ENCODE results near the gene CSNK2B.

Gene CSNK2B

DNA sequence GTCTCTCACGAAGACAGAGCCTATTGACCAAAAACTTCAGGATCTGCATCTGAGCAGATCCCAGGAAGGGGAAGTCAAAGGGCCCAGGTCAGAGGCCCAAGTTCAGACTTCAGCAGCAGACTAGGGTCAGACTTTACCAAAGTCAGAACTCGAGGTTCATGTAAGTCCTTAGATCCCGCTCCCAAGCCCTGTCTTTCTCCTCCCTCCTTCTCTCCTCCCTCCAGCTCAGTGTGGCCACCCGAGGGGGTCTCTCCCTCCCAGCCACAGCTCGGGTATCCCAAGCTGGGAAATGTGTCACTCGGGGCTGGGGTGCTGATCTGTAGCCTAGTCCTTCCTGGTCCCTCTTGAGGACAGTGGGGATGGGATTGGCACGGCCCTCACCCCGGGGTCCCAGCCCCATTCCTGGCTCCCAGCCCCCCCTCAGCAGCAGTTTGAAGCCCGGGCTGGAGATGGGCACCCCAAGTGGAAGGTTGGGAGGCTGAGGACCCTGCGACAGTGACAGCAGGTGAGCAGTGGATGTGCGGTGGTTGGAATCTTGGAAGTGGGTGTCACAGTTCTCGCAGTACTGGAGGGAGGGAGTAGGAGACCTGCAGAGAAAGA is 3.7 kb upstream of the CSNK2B start:
- DNase-seq: no peak

DNA sequence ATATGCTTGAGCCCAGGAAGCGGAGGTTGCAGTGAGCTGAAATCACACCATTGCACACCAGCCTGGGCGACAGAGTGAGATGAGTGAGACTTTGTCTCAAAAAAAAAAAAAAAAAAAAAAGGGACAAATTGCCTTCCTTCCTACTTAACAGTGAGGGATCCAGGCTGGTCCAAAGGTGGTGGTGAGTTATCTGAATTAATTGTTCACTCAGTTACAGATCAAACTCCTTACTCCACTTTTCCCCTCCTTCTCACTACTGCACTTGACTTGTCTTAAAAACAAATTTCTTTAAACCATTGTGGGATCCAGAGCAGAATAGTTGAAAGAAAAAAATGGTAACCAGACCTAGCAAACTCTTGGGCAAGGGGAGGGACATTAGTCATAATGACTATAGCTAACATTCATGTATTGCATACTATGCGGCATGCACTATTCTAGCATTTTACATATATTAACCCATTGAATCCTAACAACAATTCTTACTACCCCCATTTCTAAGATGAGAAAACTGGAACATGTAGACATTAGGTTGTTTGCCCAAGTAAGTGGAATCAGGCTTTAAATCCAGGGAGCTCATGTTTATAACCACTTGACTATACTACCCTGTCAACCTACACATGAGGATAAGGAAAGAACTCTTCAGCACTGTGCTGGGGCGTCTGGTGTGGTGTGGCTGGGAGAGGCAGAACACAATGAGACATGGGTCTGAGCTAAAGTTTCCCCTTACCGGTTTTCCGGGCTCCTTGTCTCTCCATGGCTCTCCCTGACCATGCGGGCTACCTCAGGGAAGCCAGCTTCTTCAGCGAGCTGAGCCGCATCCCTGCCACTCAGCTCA is 2.5 kb upstream of the CSNK2B start:
- no peak for DNase-seq

DNA sequence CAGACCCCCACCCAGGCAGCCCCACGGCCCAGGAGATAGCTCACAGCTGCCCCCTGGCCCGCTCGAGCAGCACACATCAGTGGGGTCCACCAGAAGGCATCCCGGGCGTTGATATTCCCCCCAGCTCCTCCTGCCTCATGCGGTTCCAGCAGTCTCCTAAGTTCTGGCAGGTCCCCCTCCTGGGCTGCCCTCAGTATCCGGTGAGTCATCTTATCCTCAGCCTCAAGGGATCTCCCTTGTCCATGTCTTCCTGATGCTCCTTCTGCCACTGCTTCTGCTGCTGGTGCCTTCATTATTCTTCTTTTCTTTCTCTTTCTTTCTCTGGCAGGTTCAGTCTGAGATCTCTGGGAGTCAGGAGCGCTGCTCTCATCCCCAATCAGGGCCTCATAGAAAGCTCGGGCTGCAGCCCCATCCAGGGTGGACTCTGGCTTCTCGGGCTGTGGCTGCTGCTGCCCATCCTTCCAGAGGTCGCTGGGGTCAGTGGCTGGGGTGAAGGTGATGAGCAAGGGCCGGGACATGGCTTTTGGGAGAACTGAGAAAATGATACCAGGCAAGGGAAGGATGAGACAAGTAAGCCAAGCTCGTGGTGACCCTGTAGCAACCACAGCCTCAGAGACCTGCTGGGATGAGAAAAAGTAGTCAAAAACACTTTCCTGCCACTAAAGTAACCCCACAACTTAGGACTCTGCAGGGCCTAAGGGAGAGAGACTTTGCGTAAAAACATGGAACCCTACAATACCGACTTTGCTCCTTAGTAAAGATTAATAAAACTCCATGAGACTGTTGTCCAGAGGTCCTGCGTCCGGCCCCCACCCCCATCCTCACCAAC is 1.7 kb upstream of the CSNK2B start:
- DNase-seq: no peak

DNA sequence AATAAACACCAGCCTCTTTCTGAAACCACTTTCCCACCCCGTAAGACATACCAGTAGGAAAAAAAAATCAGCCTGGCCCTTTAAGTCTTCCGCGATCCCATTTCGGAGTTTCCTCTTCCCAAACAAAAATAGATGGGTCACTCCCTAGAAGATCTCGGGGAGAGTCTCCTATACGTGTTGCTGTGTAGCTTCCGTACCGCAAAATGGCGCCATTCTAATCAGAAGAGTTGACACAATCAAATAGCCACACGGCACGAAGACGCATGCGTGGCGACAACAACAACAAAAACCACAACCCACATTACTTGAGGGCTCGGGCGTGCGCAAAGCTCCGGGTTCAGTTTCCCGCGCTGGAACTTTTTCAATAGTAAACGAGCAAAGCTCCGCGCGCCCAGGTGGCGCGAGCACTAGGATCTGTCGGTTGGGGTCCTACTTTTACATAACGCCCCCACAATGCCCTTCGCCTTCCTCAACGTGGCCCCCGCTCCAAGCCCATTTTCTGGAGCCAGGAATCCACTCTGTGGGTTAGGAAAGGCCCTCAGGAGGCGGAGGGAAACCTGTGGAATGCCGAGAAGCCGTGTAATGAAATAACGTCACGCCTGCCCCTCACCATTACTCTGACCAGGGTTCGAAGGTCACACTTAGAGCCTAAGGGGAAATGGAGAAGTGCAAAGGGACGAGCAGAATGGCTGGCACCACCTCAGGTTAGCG is 935 bp upstream of the CSNK2B start, which contains the start of gene GPANK1:
Gene GPANK1, minus strand, starts transcription at position 208 of the 711 bp plus-strand sequence. CDS start 519 bp downstream, outside the sequence.
- DNase-seq: peak; percentile 90

DNA sequence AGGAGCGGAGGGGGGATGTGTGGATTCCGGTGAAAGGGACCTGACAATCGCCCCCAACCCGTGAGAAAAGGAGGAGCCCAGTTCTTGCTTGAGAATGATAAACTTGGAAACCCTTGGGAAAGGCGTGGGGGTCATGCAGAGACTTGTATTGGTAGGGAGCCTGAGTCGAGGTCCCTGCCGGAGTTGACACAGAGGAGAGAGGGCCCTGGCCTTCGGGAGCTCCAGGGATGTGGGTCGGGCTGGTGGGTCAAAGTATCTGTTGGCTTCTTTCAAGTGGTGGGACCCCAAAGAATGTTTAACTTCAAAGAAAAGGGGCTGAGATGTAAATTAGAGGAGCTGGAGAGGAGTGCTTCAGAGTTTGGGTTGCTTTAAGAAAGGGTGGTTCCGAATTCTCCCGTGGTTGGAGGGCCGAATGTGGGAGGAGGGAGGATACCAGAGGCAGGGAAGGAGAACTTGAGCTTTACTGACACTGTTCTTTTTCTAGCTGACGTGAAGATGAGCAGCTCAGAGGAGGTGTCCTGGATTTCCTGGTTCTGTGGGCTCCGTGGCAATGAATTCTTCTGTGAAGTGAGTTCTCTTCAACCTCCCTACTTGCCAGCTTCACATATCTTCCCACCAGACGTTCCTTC is 571 bp downstream of the CSNK2B start:
- no peak for DNase-seq

DNA sequence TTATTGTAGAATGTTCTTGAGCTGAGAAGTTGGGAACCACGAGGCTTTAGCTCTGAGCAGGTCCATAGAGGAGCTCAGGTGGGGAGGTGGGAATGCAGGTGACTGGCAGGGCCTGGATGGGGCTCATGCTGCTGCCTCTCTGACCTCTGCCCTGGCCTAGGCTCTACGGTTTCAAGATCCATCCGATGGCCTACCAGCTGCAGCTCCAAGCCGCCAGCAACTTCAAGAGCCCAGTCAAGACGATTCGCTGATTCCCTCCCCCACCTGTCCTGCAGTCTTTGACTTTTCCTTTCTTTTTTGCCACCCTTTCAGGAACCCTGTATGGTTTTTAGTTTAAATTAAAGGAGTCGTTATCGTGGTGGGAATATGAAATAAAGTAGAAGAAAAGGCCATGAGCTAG is 3.8 kb downstream of the CSNK2B start, which contains the start of gene LY6G5B:
Gene LY6G5B, plus strand, starts transcription at position 301 of the 400 bp plus-strand sequence. CDS start 975 bp downstream, outside the sequence.
- DNase-seq: no peak

DNA sequence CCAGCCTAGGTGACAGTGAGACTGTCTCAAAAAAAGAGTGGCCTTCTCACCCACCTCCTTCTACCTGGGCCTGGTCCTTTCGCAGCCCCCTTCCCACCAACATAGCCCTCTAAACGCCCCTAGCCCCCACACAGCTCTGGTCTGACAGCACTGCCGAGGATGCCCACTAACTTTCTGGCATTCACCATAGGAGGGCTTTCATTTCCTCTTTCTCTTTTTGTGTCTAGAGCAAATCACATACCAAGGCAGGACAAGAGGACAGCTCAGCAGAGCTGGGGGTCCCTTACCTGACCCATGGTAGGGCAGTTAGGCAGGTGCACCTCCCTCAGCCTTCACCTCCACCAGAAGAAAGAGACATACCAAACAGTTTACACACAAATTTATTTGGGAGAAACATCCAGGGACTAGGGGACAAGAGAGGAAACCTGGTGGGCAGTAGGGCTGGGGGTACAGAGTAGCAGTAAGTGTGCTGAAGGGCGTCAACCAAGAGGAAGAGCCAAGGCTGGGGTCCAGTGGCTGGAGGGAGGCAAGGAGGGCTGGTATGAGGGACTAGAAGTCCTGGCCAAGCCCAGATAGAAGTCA is 10.5 kb downstream of the CSNK2B start:
- no peak for DNase-seq

DNA sequence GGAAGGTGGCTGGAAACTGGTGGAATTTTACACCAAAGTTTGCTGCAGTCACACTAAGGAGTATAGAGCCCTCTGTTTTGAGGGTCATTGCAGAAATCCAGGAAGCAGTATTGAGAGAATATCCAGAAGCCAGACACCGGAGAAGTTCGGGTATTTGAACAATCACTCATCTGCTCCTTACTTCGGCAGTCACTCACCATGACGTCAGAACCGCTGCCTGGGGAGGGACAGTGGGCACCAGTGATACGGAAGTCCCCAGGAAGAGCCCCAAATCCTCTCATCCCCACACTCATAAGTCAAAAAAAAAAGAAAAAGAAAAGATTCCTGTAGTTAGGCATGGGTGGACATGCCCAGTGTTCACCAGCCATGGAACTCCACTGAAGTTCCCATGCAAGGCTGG is 11.0 kb downstream of the CSNK2B start:
- DNase-seq: no peak

DNA sequence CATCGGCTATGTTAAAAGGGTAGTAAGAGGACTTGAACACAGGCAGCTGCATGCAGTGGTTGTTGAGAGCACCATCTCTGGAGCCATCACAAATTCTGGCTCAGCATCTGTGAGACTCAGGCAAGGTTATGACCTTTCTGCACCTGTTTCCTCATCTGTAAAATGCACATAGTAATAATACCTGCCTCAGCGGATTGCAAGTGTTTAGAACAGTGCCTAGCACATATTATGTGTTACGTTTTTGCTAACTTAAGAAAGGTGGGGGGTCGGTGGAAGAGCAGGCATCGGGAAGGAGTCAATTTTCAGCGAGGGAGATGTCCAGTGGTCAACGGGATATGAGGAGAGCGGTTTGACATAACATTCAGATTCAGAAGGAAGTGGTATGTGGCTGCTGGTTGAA is 12.1 kb downstream of the CSNK2B start:
- DNase-seq: no peak

DNA sequence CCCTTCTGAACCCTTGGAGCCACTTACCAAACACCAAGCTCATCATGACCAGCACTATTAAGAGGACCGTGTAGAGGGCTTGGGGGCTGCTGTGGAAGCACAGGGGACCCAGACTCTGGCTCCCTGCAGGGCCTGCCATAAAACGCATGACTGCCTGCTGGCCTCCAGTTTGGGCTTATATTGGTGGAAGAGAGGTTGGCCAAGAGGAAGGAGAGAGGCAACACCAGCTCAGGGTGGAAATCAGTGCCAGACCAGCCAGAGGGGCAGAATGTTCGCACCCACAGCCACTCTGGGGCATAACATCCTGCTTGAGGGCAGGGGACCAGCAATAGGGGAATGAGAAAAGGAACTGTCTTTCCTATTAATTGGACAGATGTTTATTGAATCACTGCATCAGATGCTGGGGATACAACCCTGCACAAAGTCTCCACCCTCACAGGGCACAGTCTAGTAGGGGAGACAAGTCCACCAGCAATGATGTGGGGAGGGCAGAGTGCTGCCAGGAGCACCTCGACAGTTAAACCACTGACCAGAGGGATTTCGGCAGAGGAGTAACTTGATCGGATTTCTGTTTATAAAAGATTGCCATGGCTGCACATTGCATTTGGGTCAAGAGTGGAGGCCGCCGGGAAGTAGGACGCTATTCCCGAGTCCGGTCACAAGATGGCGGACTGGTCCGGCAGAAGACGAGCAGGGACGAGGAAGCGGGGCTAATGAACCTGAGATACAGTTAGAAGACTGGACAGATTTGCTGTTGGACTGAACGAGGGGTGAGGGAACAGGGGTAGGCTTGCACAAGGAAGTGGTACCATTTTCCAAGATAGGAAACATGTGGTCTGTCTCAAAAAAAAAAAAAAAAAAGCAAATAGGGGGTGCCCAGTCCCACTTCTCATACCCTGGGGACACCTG is 14.6 kb downstream of the CSNK2B start, which contains the start of gene LY6G5C:
Gene LY6G5C, minus strand, starts transcription at position 842 of the 909 bp plus-strand sequence. Its CDS starts 694 bp downstream, at position 148.
- DNase-seq: peak; percentile 68

DNA sequence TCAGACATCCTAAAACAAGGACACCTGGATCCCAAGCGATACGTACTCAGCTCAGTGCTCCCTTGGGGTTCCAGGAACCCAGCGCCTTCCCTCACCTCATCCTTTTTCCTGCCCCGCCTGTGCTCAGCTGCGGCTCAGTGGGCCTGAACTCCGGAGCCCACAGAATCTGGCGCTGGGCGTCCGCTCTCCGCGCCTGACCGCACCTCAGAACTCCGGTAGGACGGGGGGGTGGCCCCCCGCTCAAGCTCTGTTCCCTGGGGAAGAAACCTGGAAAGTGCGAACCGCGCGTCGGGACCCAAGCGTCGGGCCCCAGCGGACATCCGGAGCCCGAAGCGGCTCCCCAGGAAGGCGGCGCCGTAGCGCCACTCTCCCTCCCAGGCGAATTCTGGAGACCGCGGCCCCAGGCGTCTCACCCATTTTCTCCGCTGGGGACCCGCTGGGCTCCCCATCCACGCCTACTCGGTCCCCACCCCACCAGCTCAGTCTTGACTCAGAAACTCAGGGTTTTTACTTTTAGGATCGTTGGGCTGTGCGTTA is 15.3 kb downstream of the CSNK2B start:
- DNase-seq: no peak

DNA sequence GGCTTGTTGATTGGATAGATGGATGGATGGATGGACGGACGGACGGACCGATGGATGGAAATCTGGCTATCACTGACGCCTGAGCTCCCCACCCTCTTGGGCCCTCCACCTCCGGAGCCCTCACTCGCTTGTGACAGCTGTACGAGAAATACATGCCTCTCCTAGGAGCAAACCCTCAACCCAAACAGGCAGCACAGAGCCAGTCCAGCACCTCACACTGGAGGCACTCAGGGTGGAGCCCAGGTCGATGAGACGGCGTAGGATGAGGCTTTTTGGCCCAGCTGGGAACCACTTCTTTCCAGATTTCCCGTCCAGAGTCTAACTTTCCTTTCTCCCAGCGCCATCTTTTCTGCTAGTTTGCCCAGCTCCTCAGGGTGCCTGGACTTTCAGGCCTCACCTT is 17.7 kb downstream of the CSNK2B start:
- no peak for DNase-seq

DNA sequence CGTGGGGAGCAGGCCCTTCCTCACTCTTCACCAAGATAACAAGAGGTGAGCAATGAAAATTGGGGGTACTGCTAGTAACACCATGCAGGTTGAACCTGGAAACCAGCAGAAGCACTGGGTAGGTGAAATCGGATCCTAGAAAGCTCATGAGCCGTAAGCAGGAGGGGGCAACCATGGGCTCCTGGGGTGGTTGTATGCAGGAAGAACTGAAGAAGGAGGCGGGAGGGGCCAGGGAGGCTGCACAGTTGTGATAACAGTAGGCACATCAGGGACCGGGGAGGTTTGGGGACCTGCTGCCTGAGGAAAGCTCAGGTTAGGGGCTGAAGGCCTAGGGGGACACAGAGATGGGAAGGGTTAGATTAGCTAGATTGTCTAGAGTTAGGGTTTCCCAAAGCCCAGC is 20.6 kb downstream of the CSNK2B start:
- no peak for DNase-seq

DNA sequence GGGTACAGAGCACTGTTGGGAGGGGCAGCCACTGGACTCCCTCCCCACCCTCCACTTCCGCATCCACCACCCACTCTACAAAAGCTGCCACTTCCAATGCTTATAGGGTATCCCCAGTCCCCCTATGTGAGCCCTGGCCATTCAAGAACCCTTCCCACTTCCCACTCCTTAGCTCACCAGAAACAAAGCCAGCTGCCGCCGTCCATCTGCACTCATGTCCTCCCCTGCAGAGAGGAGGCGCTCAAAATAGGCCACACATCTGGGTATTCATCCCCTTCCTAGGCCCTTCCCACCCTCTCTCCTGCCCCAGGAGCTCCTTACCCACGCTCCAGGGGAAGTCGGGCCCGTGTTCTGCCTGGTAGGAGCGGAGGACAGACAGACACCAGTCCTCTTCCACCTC is 21.4 kb downstream of the CSNK2B start:
- DNase-seq: no peak

DNA sequence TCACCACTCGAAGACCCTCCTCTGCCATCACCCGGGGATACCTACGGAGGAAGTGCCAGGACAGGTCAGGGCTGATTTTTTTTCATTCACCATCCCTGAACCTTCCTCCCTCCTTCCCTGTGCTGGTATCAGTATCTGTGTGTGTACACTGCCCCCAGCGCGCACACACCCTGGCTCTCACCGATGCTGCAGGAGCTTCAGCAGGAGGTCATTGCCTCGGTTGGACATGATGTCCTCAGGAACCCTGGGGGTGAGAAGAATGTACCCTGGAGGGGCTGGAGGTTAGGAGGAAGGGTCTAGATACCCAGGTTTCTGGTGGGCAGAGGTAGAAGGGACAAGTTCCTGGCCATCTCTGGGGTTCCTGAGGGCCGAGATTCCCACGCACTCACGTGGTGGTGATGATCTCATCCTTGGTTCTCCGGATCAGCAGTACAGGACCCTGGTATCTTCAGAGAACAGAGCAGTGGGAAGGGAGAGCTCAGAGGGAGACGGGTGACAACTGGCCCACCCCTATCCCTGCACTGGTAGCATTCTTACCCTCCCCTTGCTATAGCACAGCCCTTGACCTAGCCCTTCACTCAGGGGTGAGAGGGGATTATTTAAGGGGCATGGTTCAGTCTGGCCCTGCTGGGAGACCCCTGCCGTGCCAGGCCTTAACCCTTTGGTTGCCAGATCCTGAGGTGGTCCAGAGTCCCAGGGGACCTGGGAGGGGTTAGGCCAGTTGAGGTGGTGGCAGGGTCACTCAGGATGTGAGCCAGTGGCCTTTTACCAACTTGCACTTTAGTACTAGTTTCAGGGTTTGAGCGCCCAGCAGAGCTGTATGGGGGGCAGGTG is 22.2 kb downstream of the CSNK2B start:
- no peak for DNase-seq

DNA sequence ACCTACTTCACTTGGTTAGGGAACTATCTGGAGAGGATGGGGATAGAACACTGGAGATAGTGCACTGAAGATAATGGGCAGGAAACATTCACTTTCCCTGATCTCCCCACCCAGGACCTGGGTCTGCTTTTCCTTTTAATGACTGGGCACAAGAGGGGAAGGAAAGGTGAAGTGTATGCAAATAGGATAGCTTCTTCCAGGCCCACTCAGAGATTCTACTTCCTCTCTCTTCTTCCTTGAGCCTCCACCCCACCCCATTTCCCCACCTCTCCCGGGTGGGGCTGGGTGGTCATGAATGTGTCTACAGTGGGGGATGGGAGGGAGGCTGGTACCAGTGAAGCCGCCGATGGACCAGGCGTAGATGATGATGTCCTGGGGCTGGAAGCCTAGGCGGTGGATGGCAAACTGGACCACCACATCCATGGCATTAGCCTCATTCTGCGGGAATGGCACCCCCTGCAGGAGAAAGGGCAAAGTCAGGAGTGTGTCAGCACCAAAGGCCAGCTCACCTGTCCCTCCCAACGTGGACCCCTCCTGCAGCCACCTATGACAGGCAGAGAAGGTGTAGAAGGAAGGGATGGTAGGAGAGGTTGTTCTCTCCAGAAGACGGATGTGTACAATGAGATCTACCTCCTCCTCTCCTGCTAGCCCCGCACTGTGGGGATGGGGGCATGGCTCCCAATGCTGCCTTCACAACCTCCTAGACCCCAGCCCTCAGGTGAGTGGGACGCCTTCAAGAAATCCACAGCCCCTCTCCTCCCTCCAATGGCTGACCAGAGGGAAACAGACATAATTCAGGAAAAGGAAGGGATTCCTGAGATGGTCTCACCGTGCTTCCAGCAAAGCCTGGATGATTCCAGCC is 23.6 kb downstream of the CSNK2B start:
- DNase-seq: no peak

DNA sequence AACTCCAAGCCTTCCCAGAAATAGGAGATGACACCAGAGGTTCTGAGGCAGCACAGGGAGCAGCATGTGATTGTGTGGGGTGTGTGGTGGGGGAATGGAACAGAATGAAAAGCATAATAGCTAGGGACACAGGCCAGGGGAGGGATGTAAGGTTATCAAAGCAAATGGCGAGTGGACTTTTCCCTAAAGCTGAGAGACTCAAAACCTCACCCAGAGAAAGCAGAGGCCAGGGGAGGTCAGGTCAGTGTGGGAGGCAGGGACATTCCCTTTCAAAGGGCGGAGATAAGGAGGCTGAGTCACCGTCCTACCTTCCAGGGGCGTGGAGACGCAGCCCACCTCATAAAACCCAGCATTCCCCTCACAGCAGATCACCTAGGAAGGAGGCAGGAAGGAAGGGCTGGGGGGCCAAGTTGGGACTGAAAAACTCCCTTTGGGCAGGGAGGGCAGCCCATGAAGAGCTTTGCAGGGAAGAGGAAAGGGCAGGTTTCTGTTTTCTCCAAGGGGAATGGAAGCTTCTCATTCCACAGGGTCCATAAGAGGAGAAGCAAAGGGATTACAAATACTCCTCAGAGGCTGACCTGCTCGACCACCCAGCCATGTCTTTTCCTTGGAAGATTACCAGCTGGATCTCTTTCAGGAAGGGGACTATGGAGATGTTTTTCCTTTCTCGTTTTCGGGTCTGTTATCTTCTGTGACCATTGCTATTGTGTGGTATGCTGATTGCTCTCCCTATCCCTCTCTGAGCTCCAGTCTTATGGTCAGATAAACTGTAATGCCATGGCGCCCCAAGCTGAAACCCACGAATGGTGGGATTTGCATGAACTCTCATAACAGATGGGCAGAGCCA is 24.6 kb downstream of the CSNK2B start:
- DNase-seq: no peak

Data from activated gamma-delta T cell treated with Interleukin-2 at 50 U/mL for 16 hours (primary cell).